Loucy (cell line): ENCODE measurements around the gene HMCN1.

Experiments
- CTCF ChIP-seq: fragments of 200-600 bp; sonication (generic); conservative IDR thresholded peaks from 2 replicates; pipeline ENCODE4 v1.5.1; 2014; ENCODE audit warnings: mild to moderate bottlenecking, antibody characterized with exemption, low read length
- EZH2phosphoT487 ChIP-seq: fragments of 200-600 bp; IDR thresholded peaks from 2 replicates; pipeline ENCODE4 v1.6.1; 2018; ENCODE audit warnings: antibody characterized with exemption, mild to moderate bottlenecking, moderate library complexity, borderline replicate concordance

GRCh38 chr1:185741551-185741950 lies 7.4 kb downstream of the HMCN1 start:
- TF ChIP-seq CTCF (no peak), EZH2phosphoT487 (no peak)
